NCI-H2107 treated with DMSO at 0.1 percent for 48 hours (cell line): Measurements from ENCODE around the gene RNF223.
"Not testable (repeated sequence)": the region's sequence is repeated elsewhere in the genome, so short reads cannot be mapped to it uniquely, and the experiment has no call there.

Source experiments
- DNase-seq: peaks from one replicate; lab custom pipeline; 2025; ENCODE audit not compliant: unreplicated experiment; lab: John Stamatoyannopoulos, UW

The RNF223 gene

GRCh38 chr1:1110561-1110971 lies 36.5 kb upstream of the RNF223 start:
- DNase-seq, result no peak

GRCh38 chr1:1109743-1110142 lies 35.6 kb upstream of the RNF223 start:
- DNase-seq, result no peak

- no peak for DNase-seq
Observed at GRCh38 chr1:1106510-1107221, 32.6 kb upstream of the RNF223 start.

DNA sequence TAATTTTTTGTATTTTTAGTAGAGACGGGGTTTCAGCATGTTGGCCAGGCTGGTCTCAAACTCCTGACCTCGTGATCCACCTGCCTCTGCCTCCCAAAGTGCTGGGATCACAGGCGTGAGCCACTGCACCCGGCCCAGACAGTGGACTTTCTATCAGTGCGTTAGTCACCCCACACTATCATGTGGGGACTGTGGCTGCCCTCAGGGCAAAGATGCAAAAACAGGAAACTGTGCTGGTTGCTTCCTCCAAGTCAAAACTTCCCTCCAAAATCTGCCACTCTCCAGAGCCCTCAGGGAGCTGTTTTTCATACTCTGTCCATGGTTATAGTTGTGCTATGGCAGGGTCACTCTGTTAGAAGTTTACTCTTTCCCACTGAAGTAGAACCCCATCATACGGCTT lies 30.0 kb upstream of the RNF223 start:
- DNase-seq, result not testable (repeated sequence)

DNA sequence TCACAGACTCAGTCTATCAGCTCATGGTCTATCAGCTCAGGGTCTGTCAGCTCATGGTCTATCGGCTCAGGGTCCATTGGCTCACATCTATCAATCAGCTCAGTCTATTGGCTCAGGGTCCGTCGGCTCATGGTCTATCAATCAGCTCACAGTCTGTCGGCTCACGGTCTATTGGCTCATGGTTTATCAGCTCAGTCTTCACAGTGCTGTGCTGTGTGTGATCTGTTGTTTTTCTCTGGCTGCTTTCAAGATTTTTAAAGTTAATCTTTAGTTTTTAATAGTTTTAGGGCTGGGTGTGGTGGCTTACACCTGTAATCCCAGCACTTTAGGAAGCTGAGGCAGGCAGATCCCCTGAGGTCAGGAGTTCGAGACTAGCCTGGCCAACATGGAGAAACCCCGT lies 27.4 kb upstream of the RNF223 start:
- no peak for DNase-seq

DNA sequence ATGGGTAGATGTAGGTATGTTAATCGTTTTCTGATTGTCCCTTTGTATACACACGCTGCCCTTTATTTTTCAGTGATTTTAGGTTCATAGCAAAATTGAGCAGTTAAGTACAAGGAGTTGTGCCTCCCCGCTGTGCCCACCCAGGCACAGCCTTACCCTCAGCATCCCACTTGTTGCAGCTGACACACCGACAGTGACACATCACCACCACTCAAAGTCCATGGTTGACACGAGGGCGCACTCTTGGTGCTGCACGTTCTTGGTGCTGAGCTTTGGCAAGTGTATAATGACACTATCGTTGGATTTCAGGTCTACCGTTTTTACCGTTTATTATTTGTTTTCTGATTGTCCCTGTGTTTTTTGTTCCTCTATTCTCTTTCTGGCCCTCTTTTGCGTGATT lies 26.2 kb upstream of the RNF223 start:
- DNase-seq, result no peak

- no peak for DNase-seq
Observed at GRCh38 chr1:1099506-1100183, 25.5 kb upstream of the RNF223 start.

GRCh38 chr1:1098681-1099421 lies 24.7 kb upstream of the RNF223 start:
- DNase-seq, result no peak

- not testable (repeated sequence) for DNase-seq
Observed at GRCh38 chr1:1096136-1096535, 22.0 kb upstream of the RNF223 start.

- DNase-seq, result no peak
Observed at GRCh38 chr1:1094981-1095380, 20.9 kb upstream of the RNF223 start.

- DNase-seq, result no peak
Observed at GRCh38 chr1:1093610-1093943, 19.5 kb upstream of the RNF223 start.

DNA sequence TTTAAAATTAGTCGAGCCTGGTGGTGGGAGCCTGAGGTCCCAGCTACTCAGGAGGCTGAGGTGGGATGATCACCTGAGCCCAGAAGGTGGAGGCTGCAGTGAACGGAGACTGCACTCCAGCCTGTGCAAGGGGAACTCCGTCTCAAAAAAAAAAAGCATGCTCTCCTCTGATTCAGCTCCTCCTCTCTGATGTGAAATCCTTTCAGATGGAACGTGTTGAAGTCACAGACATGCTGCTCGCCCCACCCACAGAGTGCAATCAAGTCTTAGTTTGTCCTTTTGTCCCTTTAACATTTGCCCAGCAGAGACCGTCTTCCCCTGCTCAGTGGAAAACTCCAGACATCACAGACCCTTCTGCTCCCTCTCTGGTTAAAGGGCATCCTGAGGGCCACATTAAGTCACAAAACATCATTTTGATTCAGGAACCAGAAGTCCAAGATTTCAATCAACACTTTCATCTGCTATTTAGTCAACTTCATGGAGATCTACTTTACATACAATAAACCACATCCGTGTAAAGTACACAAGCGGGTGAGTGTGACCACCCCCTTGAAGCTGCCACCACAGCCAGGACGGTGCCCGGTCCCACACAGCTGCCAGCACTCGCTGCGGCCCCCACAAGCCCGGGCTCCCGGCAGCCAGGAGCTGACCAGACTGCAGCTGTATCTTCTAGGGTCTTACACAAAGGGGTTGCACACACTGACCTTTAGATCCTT lies 18.9 kb upstream of the RNF223 start:
- no peak for DNase-seq

DNA sequence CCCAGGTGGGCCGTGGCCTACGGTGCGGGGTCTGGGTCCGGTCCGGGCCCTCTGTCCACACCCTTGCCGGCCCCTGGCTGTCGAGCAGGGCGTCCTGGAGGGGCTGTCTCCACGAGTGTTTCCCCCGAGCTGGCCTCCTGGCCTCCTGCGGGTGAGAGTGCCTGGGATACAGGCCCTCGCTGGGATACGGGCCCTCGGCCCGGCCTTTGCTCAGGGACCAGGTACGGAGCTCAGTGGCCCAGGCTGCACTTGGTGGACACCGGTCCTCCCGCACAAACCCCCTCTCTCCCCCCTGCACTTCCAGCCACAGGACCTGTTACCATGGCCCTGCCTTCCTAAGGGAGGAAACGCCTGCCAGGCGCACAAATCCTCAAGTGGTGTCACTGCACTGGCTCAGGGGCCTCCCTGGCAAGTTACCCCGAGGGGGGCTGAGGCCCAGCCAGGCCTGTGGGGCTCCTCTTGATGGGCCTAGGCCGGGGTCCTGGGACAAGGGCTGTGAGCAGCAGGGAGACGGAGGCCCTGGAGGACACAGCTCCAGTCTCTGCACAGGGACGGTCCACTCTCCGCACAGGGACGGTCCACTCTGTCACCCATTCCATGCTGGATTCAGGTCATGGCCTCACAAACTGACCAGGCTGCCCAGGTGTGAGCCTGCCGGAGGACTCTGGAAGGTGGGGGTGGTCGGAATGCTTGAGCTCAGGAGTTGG lies 18.2 kb upstream of the RNF223 start:
- no peak for DNase-seq

- DNase-seq, result no peak
Observed at GRCh38 chr1:1091344-1092148, 17.4 kb upstream of the RNF223 start.

- no peak for DNase-seq
Observed at GRCh38 chr1:1090424-1091343, 16.6 kb upstream of the RNF223 start.

DNA sequence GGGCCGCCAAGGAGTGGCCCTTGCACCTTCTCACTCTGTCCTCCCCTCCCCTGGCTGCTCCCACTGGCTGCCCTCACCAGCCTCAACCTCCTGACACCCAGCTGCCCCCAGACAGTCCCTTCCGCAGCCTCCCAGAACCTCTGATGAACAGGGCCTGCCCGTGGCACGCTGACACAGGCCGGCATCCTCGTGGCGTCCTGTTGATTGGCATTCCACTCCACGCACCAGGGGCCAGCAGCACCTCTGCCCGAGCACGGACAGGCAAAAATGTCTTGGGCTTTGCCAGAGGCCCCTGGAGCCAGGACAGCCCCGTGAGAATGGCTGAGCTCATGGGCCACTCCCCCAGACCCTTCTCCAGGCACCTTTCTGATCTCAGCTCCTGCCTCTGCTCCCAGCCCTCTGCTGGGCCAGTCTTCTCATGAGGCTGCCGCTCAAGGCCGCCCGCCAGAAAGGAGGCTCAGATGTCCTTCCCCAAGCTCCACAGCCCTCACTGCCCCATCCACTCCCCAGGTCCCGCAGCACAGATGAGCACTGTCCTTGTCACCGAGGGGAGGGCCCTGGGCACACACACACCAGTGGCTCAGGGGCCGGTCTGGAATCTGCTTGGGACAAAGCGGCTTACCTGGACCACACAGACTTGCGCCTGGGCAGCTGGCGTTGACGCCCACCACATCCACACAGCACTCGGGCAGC lies 15.8 kb upstream of the RNF223 start:
- DNase-seq, result no peak

DNA sequence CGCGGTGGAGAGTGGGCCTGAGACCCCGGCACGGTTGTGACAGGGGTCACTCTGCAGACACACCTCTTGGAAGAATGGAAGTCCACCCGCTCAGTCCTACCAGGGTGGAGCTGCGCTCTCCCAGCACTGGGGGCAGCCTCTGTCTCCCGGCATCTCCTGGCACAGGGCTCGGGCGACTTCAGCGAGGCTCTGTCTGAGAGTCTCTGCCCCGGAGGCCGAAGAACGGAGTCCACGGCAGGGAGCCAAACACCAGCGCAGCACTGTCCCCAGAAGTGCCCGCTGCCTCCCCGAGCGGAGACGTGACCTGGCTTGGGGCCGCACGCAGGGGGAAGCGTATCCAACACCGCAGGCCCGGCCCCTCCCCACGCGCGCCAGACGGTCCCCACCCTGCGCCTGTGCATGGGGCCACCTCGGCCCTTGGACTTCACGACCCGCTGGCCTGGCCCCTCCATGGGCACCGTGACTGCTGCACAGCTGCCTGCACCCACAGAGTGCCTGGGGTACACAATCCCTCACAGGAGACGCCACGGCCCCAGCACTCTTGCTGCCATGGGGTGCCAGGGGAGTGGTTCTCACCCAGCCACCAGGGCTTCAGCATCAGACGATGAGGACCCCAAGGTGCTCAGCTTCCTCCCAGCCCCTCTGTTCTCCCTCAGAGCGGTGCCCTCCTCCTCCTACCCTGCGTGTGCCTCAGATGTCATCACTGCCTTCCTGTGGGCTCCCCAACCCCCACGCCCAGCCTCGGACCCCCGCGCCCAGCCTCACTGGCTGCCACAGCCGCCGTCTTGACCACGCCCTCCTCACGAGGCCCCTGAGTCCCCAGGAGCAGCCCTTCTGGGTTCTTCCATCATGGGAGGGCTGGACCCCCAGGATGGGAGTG lies 14.9 kb upstream of the RNF223 start:
- no peak for DNase-seq
